Testis (tissue), 2 donors: ENCODE data around the gene AIM2.

Experiments used
- CTCF ChIP-seq, 3 experiments: fragments of 450-650 bp in 2 of 3; fragments of 200-600 bp in 1 of 3; sonication (generic) in 1 of 3; IDR thresholded peaks; one replicate each; pipeline ENCODE4 v1.5.1; 2016 to 2019; ENCODE audit warnings: antibody characterized with exemption in 3 of 3, mild to moderate bottlenecking in 2 of 3, moderate library complexity in 1 of 3
- POLR2A ChIP-seq: fragments of 450-650 bp; IDR thresholded peaks from one replicate; pipeline ENCODE4 v1.6.1; 2017; ENCODE audit warnings: antibody characterized with exemption, mild to moderate bottlenecking, moderate library complexity

- TF ChIP-seq POLR2A: no peak
- no peak for TF ChIP-seq CTCF (IDR thresholded peaks at IDR 0.05)
Observed at GRCh38 chr1:159014003-159014571, 62.5 kb downstream of the AIM2 start.
